GM12878 (cell line): Measurements from ENCODE around the gene TKT.

Experiments
- BHLHE40 ChIP-seq, 2 experiments: fragments of 450-650 bp in 1 of 2; IDR thresholded peaks; 2 replicates each; pipeline ENCODE4 v1.6.1; 2011 to 2017; ENCODE audit warnings: low read depth in 2 of 2, borderline replicate concordance in 1 of 2, improper control_type of control experiment in 1 of 2, low read length in 1 of 2, mild to moderate bottlenecking in 1 of 2
- CEBPB ChIP-seq, 2 experiments: fragments of 150-350 bp in 1 of 2; IDR thresholded peaks; 2 replicates each; pipeline ENCODE4 v1.6.1; 2012 to 2014; ENCODE audit warnings: low read depth in 2 of 2, low read length in 2 of 2, borderline replicate concordance in 1 of 2, inconsistent platforms in 1 of 2
- EZH2 ChIP-seq: IDR thresholded peaks from 2 replicates; pipeline ENCODE4 v1.6.1; 2012; ENCODE audit warnings: low read depth, mild to moderate bottlenecking, control low read depth, inconsistent platforms, low read length, borderline replicate concordance; ENCODE audit not compliant: control insufficient read depth
- FOXK2 ChIP-seq: fragments of 450-650 bp; IDR thresholded peaks from 2 replicates; pipeline ENCODE4 v1.6.1; 2017; ENCODE audit warnings: mild to moderate bottlenecking, moderate library complexity
- HDAC6 ChIP-seq: fragments of 200-600 bp; sonication (generic); IDR thresholded peaks from one replicate; pipeline ENCODE4 v1.8.0; 2017; ENCODE audit warnings: antibody characterized with exemption; ENCODE audit not compliant: unreplicated experiment
- MYC ChIP-seq: IDR thresholded peaks from 2 replicates; pipeline ENCODE4 v1.6.1; 2011; ENCODE audit warnings: mild to moderate bottlenecking, low read length, moderate library complexity, inconsistent platforms; ENCODE audit not compliant: insufficient read depth, insufficient replicate concordance, insufficient read length, severe bottlenecking
- NFYB ChIP-seq: IDR thresholded peaks from 2 replicates; pipeline ENCODE4 v1.6.1; 2011; ENCODE audit warnings: low read depth, mild to moderate bottlenecking, low read length, improper control_type of control experiment, moderate library complexity; ENCODE audit not compliant: insufficient read depth
- POLR2A ChIP-seq: IDR thresholded peaks from 2 replicates; pipeline ENCODE4 v1.6.1; 2011; ENCODE audit warnings: low read depth, mild to moderate bottlenecking, low read length
- SP1 ChIP-seq: IDR thresholded peaks from one replicate; pipeline ENCODE4 v1.6.1; 2011; ENCODE audit warnings: low read depth, low read length
- TARDBP ChIP-seq: IDR thresholded peaks from 2 replicates; pipeline ENCODE4 v1.6.1; 2016; ENCODE audit warnings: borderline replicate concordance
- TBL1XR1 ChIP-seq: IDR thresholded peaks from 2 replicates; pipeline ENCODE4 v1.6.1; 2012; ENCODE audit warnings: low read depth, low read length, improper control_type of control experiment
- TF ChIP-seq, protein P1 (sequence below), 3 experiments: IDR thresholded peaks in 2 of 3; conservative IDR thresholded peaks in 1 of 3; 2 replicates each; pipeline ENCODE4 v1.5.1; 2011; ENCODE audit warnings: low read depth in 3 of 3, low read length in 3 of 3, mild to moderate bottlenecking in 3 of 3, control low read depth in 2 of 3, moderate library complexity in 2 of 3, inconsistent platforms in 1 of 3, mixed read lengths in 1 of 3; ENCODE audit not compliant: control insufficient read depth in 2 of 3, insufficient read depth in 1 of 3; ENCODE audit errors: extremely low read depth in 1 of 3

DNA sequence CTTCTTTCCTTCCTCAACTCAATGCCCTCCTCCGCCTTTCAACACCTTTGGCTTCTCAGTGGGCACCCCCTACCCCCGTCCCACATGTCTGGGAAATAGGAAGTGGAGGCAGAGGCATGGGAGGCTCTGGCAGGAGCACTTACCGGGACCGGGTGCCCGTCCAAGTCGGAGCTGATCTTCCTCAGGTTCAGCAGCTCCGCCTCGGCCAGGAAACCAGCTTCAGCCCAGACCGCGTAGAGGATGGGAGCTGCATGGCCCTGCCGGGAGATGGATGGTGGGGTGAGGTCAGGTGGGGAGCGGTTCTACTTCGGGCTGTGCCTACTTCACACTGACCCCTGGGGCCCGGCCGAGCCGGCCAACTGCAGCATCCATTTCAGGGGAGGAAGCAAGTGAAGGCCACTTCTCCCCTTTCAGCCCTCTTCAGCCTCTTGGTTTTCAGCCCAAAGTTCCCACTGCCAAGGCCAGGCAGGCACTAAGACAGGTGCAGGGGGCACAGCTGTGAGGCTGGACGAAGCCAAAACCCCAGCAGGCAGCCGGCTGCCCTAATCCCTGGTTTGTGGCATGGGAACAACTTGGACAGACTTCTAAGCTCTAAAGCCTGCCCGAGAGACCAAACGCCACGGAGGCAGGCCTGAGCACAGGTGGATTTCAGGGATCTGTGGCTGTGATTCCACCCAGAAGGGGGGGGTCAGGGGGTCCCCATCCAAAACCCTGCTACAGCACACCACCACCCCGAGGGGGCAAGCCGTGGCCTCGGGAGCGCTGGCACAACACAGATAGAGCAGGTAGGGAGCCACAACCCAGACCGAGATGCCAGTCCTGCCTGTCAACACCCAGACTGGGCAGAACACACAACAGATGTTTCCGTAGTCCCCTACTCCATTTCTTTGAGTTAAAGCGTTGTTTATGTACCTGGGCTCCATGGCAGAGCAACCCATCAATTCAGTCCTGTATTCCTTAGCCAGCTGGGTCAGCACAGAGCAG lies 14.5 kb downstream of the TKT start:
- no peak for TF ChIP-seq HDAC6
- no peak for TF ChIP-seq TARDBP
- TF ChIP-seq, protein P1, sequence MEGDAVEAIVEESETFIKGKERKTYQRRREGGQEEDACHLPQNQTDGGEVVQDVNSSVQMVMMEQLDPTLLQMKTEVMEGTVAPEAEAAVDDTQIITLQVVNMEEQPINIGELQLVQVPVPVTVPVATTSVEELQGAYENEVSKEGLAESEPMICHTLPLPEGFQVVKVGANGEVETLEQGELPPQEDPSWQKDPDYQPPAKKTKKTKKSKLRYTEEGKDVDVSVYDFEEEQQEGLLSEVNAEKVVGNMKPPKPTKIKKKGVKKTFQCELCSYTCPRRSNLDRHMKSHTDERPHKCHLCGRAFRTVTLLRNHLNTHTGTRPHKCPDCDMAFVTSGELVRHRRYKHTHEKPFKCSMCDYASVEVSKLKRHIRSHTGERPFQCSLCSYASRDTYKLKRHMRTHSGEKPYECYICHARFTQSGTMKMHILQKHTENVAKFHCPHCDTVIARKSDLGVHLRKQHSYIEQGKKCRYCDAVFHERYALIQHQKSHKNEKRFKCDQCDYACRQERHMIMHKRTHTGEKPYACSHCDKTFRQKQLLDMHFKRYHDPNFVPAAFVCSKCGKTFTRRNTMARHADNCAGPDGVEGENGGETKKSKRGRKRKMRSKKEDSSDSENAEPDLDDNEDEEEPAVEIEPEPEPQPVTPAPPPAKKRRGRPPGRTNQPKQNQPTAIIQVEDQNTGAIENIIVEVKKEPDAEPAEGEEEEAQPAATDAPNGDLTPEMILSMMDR (IDR thresholded peaks at IDR 0.05 in 2 of 3, conservative IDR thresholded peaks at IDR 0.05 in 1 of 3; ENCODE audit: control insufficient read depth in 2 of 3, extremely low read depth in 1 of 3, insufficient read depth in 1 of 3, low read depth in 3 of 3, low read length in 3 of 3), result no peak
- no peak for TF ChIP-seq EZH2
- TF ChIP-seq FOXK2, result no peak
- no peak for TF ChIP-seq CEBPB (IDR thresholded peaks at IDR 0.05; ENCODE audit: borderline replicate concordance in 1 of 2, low read depth in 2 of 2, low read length in 2 of 2)
- no peak for TF ChIP-seq MYC
- TF ChIP-seq NFYB, result no peak
- no peak; the same call in none of the 2 replicates for TF ChIP-seq POLR2A
- no peak for TF ChIP-seq BHLHE40 (IDR thresholded peaks at IDR 0.05; ENCODE audit: borderline replicate concordance in 1 of 2, low read depth in 2 of 2, low read length in 1 of 2)
- no peak for TF ChIP-seq SP1
- TF ChIP-seq TBL1XR1, result no peak
